Stomach (tissue), 9 donors: Measurements from ENCODE around the gene NDUFS4. TPM values are rescaled to one million over a fixed set of nuclear protein-coding genes. Genes with fewer than 3 reads are reported as not detected.

Source experiments
- DNase-seq, 2 donors: peaks; one replicate each; pipeline versions ENCODE4 v3.0.0 to v3.0.0-alpha.2; 2013 to 2019
- H3K27ac ChIP-seq, 5 donors: fragments of 200-600 bp in 4 of 5; sonication (generic) in 4 of 5; one replicate each; pipeline ENCODE4 v1.5.1; 2013 to 2019; ENCODE audit warnings: mild to moderate bottlenecking in 1 of 5, moderate library complexity in 1 of 5
- H3K27me3 ChIP-seq, 3 donors: fragments of 200-600 bp; sonication (generic); one replicate each; pipeline ENCODE4 v1.5.1; 2017 to 2019; ENCODE audit warnings: mixed run types in 1 of 3
- H3K36me3 ChIP-seq, 4 donors: fragments of 200-600 bp; sonication (generic); 1 replicate in 3 of 4; 2 replicates in 1 of 4; pipeline ENCODE4 v1.5.1; 2016 to 2019
- H3K4me1 ChIP-seq, 4 donors: fragments of 200-600 bp; sonication (generic); one replicate each; pipeline ENCODE4 v1.5.1; 2016 to 2019
- H3K4me3 ChIP-seq, 4 donors: fragments of 200-600 bp; sonication (generic) in 3 of 4; one replicate each; pipeline ENCODE4 v1.5.1; 2016 to 2019; ENCODE audit warnings: mild to moderate bottlenecking in 1 of 4
- H3K9me3 ChIP-seq, 4 donors: fragments of 200-600 bp; sonication (generic); one replicate each; pipeline ENCODE4 v1.5.1; 2016 to 2019
- CTCF ChIP-seq, 7 experiments: fragments of 450-650 bp in 4 of 7; fragments of 200-600 bp in 3 of 7; sonication (generic) in 3 of 7; IDR thresholded peaks; one replicate each; pipeline ENCODE4 v1.5.1; 2016 to 2019; ENCODE audit warnings: antibody characterized with exemption in 7 of 7, control low read depth in 2 of 7, mild to moderate bottlenecking in 1 of 7
- EP300 ChIP-seq: sonication (generic); formaldehyde crosslinking; IDR thresholded peaks from one replicate; pipeline ENCODE4 v1.6.1; 2017; ENCODE audit warnings: antibody characterized with exemption
- POLR2A ChIP-seq, 4 donors: fragments of 450-650 bp; IDR thresholded peaks; one replicate each; pipeline ENCODE4 v1.6.1; 2016; ENCODE audit warnings: antibody characterized with exemption in 4 of 4, control low read depth in 2 of 4, mild to moderate bottlenecking in 1 of 4, moderate library complexity in 1 of 4
- POLR2AphosphoS5 ChIP-seq, 3 donors: sonication (generic); formaldehyde crosslinking; IDR thresholded peaks; one replicate each; pipeline ENCODE4 v1.6.1; 2016; ENCODE audit warnings: antibody characterized with exemption in 3 of 3
- WGBS, 5 donors: extraction: QIAGEN DNeasy Blood & Tissue Kit in 3 of 5; methylation state at CpG; one replicate each; pipeline versions ENCODE4 v1.1.5 to v1.1.7; 2013 to 2018; 5-methylcytosine and 5-hydroxymethylcytosine counted together
- intact Hi-C: fragments of 100-400 bp; cut with DNase I; formaldehyde crosslinking; loops from one replicate; pipeline ENCODE4 v1.15.1; 2023; ENCODE audit warnings: low total_unique reads
- polyA plus RNA-seq, 3 donors: library from polyadenylated mRNA; stranded (reverse); fragments of 200-250 nt; gene quantifications; one replicate each; pipeline ENCODE4 v1.2.3, GENCODE V29; 2013
- total RNA-seq, 5 donors: library from RNA; depleted of rRNA; stranded (reverse); fragments of >200 nt; gene quantifications; one replicate each; pipeline versions ENCODE4 v1.1.0 to v1.2.3, GENCODE V29; 2014 to 2016
- donor health status: healthy with polysubstance abuse.
- donor health status: Bipolar disorder and iron deficiency.
- donor health status: healthy.

Gene NDUFS4
- total and polyA plus RNA-seq, 8 donors: 8.7 to 103 (median 85.2) TPM

GRCh38 chr5:53713978-53714666, 153.7 kb downstream of the NDUFS4 start:
- no peak for DNase-seq
- Histone ChIP-seq H3K27me3 (no peaks in the 10 kb centered on the region), H3K27ac (no peak overlapping the region), H3K4me3 (no peak overlapping the region), H3K4me1 (no peaks in the 10 kb centered on the region), H3K9me3 (peaks cover 0 to 52% (median 18%) of the 10 kb centered on the region in 4 donors), H3K36me3 (no peaks in the 10 kb centered on the region)
- TF ChIP-seq POLR2AphosphoS5 (IDR thresholded peaks at IDR 0.05): no peak
- TF ChIP-seq POLR2A (IDR thresholded peaks at IDR 0.05): no peak
- no peak for TF ChIP-seq EP300
- no peak for TF ChIP-seq CTCF (IDR thresholded peaks at IDR 0.05)
- 76 to 85% (median 79%) methylated on average over 3 of the region's 3 CpGs for WGBS, 5 donors
- intact Hi-C loops: no loop called here

GRCh38 chr5:53714667-53715010, 154.2 kb downstream of the NDUFS4 start:
- intact Hi-C loops: no loop called here
- Histone ChIP-seq H3K4me1 (no peaks in the 10 kb centered on the region), H3K4me3 (no peak overlapping the region), H3K27ac (no peak overlapping the region), H3K27me3 (no peaks in the 10 kb centered on the region), H3K9me3 (peaks cover 0 to 47% (median 18%) of the 10 kb centered on the region in 4 donors), H3K36me3 (no peaks in the 10 kb centered on the region)
- TF ChIP-seq CTCF (IDR thresholded peaks at IDR 0.05): no peak
- TF ChIP-seq POLR2AphosphoS5 (IDR thresholded peaks at IDR 0.05): no peak
- TF ChIP-seq POLR2A (IDR thresholded peaks at IDR 0.05): no peak
- TF ChIP-seq EP300: no peak
- DNase-seq: no peak

- 69 to 89% (median 76%) methylated on average over 3 of the region's 3 CpGs for WGBS, 5 donors
- Histone ChIP-seq H3K4me1 (no peaks in the 10 kb centered on the region), H3K9me3 (no peaks in the 10 kb centered on the region), H3K27ac (no peak overlapping the region), H3K36me3 (no peaks in the 10 kb centered on the region), H3K4me3 (no peak overlapping the region), H3K27me3 (no peaks in the 10 kb centered on the region)
- no peak for DNase-seq
- TF ChIP-seq CTCF (IDR thresholded peaks at IDR 0.05) (no peak), EP300 (no peak), POLR2A (IDR thresholded peaks at IDR 0.05) (no peak), POLR2AphosphoS5 (IDR thresholded peaks at IDR 0.05) (no peak)
- intact Hi-C loops: no loop called here
Measured at GRCh38 chr5:53726121-53726520, 165.7 kb downstream of the NDUFS4 start.

GRCh38 chr5:53730943-53731342, 170.5 kb downstream of the NDUFS4 start:
- intact Hi-C loops: no loop called here

More at GRCh38 chr5:53730943-53731342, 170.5 kb downstream of the NDUFS4 start:
- no peaks in the 10 kb centered on the region for H3K36me3 ChIP-seq
- H3K4me1 ChIP-seq: no peaks in the 10 kb centered on the region
- no peak overlapping the region for H3K4me3 ChIP-seq
- TF ChIP-seq POLR2AphosphoS5 (IDR thresholded peaks at IDR 0.05) (no peak), POLR2A (IDR thresholded peaks at IDR 0.05) (no peak), EP300 (no peak), CTCF (IDR thresholded peaks at IDR 0.05) (no peak)
- DNase-seq: peak in 1 of 2 donors; percentile 9
- no peaks in the 10 kb centered on the region for H3K9me3 ChIP-seq
- no peak overlapping the region for H3K27ac ChIP-seq
- WGBS, 5 donors: 53 to 60% (median 56%) methylated on average over 1 of the region's 1 CpG
- H3K27me3 ChIP-seq: no peaks in the 10 kb centered on the region

Other genes starting within 250 kb of the NDUFS4 start
- 10 to 100 TPM in 2 of 5 donors, 1 to 10 TPM in 3; 1.8 to 16.8 (median 9.3) TPM for gene FST, start 80.0 kb upstream of the NDUFS4 start, total RNA-seq
- 1 to 10 TPM; 4.1 to 9.6 (median 7.0) TPM for gene FST, start 80.0 kb upstream of the NDUFS4 start, polyA plus RNA-seq